ENCODE data around the gene CALCOCO2.
"Not testable (repeated sequence)": the region's sequence is repeated elsewhere in the genome, so short reads cannot be mapped to it uniquely, and the experiment has no call there.

The CALCOCO2 gene, protein sequence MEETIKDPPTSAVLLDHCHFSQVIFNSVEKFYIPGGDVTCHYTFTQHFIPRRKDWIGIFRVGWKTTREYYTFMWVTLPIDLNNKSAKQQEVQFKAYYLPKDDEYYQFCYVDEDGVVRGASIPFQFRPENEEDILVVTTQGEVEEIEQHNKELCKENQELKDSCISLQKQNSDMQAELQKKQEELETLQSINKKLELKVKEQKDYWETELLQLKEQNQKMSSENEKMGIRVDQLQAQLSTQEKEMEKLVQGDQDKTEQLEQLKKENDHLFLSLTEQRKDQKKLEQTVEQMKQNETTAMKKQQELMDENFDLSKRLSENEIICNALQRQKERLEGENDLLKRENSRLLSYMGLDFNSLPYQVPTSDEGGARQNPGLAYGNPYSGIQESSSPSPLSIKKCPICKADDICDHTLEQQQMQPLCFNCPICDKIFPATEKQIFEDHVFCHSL

DNA sequence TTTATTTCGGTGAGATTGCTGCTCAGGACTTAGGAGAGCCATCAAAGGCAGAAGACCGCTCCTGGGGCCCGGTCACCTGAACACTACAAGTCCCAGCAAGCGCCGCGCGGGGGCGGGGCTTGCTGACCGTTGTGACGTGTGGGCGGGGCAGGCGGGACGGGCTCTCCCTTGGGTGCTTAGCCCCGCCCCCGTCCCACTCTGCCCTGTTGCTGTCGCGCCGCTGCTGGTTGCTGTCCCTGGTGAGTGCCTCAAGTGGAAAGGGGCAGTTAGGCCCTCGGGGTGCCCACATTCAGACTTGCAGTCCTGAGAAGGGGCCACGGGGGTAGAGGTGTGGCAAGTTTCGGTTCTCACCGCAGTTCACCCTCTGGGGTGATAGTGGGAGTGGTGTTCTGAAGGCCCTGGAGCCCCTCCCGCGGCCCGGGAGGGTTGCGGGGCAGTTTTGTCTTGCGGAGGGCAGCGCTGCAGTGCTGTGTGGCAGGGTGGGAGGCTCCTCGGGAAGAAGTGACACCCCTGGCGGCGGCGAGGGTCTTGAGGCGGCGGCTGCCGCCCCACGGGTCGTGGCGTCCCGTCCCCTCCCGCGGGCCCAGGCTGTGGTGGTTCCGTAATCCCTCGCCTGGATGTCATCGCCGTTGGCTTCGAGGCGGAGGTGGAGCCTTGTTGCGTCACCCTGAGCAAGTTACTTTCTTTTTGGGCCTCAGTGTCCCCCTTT is at the start of gene CALCOCO2:
Gene CALCOCO2 (plus strand): TSS at position 196 of the 709 bp plus-strand sequence. CDS start 10,673 bp downstream, outside the sequence.
- peak; percentile 78 for DNase-seq

DNA sequence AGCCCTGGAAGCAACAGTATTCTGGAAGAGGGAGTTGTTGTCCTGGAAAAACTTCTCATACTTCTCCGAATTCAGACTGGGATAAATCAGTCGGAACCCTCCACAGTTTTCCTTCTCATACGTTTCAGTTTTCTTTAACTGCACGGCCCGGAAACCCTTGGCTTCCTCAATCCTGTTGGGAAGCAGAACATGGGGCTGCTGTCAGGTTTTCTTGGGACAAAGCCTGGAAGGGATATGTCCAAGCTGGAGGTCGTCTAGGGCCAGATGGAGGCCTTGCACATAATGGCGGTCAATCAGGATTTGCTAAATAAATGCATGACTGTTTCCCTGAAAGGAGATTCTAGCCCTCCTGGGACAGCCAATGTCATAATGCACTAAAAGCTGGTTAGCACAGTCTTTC is 43.0 kb upstream of the CALCOCO2 start:
- no peak for DNase-seq

DNA sequence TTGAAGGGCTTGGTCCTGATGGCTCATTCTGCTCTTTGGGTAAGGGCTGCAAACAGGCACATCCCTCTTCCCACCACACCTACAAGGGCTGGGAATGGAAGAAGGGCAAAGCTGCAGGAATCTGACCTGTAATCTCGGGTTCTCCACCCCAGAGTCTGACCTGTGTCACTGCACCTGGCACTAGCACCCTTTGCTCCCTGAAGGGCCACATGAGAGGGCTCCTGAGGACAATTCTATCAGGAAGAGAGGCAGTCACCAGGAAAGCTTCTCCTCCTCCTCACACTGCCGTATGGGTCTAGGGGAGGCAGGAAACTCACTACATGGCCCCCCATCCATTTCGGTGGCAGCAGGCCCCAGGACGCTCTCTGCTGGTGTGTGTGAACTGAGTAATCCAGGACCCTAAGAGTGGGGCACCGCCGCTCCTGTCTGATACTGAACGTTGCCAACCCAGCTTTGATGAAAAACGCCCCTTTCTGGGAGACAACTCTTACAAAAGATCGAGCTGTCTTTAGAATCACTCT is 40.2 kb upstream of the CALCOCO2 start:
- no peak for DNase-seq

DNA sequence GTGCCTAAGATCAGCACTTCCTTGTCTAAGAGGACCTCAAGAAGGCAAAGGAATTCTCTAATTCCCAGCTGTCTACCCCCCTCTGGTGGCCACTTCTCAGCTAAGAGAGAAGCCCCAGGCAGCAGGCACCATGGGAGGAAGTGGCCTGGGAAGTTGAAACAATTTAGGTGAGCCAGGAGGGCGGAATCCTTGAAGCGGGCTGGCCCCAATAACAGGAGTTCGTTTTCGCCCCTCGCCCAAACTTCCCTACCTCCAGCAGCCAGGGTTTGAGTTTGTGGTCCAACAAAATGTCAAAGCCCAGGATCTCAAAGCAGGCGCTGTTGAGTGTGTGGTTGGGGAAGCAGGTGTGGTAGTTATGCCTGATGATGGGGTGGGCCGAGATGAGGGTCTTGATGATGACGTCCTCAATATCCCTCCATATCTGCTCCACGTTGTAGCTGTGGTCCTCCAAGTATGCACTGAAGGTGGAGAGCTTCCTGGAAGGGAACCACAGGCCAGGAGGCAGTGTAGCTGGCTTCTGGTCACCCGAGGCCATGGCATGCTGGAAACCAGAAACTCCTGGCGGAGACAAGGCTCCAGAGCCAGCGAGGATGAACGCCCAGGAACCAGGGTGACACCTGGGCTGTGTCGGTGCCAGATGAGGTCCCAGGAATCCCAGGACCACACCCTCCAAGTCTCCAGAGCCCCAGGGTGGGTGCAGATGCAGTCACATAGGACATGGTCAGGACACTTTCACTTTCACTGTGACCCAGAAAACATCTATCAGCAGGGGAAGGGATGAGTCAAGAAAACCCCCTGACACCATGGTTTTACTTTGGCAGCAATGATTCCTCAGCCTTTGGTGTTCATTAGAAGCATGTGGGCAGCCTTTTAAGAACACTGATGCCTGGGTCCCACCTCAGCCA is 39.5 kb upstream of the CALCOCO2 start:
- DNase-seq, result no peak

DNA sequence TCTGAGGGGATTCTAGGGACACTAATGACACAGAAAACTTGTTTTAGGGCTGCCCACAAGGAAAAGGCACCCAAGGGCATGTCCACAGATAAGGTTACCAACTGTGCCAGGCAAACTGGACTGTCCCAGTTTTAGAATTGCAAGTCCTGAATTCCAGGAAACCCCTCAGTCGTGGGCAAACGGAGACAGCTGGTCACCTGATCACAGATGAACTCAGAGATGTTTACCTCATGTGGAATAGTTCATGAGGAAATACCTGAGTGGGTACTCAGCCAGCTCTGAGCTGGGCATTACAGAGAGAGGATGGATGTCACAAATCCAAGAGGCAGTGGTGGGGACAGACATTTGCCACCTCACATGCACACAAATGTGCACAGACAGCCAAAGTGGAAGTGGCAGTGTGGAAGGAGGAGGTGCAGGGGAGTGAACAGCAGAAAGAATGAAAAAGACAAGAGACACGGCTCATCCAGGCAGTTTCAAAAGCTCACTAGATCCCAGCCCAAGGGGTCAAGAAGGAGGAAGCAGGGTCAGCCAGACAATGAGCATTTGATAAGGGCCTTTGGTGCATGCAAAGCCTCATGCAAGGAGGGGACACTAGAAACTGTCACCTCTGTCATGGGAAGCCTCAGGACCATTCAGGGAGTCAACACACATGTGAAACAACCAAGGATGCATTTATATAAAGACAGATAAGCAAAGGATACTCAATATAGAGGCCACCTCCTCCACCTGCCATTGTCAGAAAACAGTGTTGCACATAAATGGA is 38.6 kb upstream of the CALCOCO2 start:
- no peak for DNase-seq

DNA sequence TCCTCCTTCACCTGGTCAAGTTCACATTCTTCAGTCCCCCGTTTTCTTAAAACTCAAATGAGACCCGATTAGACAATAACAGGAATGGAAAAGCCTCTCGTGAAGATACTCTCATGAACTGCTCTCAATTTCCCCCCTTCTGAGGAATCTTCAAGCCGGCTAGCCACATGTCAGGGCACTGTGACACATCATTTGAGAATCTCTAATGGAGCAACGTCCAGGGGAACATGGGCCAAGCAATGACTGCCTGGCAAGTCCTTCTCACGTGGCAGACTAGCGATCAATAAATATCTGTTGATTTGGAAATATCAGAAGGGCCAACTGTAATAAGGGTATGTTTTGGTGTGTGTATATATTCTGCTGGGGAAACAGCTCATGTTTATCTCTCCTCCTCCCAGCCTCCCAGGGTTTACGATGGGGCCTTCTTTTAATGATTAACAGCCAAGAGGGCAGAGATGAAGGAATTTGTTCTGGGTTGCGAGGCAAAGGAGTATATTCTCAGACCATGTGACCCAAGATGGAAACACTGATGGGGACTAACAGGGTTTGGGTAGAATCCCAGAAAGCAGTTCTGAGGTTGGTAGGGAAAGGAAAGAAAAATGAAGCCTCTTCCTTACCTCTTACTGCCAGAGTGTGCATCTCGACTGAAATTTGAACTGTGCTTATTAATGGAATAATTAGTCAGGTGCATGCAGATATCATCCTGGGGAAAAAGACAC is 35.2 kb upstream of the CALCOCO2 start:
- DNase-seq, result no peak

DNA sequence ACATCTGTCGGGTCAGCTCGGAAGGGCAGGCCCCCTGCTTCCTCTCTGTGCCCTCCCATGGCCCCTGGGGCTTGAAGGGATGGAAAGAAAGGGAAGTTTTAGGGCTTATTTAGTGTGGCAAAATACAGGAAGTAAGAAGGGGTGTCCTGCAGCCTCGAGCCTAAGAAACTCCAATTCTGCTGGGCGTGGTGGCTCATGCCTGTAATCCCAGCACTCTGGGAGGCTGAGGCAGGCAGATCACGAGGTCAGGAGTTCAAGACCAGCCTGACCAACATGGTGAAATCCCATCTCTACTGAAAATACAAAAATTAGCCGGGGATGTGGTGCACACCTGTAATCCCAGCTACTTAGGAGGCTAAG is 34.7 kb upstream of the CALCOCO2 start:
- DNase-seq, result not testable (repeated sequence)

DNA sequence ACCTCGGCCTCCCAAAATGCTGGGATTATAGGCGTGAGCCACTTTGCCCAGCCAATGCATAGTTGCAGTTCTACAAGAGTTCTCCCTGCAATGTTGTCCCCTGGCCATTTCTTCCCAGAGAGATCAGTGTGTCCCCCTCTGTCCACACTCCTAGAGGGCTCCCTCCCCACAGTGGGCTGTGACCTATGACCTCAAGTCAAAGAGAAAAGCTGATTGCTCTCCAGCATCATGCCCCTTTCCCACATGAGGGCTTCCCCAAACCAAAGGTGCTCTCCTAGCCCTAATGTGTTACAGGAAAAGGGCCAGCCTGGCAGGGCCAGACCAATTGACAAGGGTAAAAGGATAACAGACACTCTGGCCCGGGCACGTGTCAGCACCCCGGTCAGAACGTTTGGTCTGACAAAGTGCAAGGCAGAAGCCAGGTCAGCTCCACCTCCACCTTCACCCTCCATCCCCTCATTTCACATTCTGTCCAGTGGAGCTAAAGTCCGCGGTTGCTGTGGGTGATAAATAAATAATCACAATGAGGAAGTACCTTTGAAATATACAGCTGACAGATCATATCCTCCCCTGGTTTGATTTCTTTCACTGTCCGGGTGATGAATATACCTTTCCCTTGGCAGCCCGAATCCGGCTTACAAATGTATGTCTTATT is 31.6 kb upstream of the CALCOCO2 start:
- no peak for DNase-seq

DNA sequence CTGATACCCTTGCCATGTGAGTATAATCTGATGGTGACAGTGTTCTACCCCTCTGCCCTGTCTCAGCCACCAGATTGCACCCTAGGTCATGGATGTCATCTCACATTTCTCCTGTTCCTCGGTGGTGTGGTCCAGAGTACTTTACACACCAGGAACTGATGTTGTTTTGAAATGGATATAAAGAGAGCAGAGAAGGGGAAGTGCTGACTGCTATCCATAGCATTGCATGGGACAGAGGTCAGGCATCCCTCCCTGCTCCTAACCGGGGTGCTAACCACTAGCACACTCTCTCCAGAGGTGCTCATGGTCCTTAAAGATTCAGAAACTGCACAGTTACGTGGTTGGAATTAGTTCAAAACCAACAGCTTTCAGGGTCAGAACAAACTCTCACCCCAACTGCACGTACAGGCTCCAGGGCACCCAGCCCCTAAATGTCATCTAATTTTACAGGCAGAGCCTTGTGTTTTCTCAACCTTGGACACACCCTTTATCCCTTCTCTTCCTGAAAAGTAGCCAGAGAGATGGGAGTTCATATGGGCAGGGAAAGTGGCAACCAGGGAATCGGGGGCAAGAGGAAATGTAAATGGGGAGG is 30.1 kb upstream of the CALCOCO2 start:
- DNase-seq, result no peak

DNA sequence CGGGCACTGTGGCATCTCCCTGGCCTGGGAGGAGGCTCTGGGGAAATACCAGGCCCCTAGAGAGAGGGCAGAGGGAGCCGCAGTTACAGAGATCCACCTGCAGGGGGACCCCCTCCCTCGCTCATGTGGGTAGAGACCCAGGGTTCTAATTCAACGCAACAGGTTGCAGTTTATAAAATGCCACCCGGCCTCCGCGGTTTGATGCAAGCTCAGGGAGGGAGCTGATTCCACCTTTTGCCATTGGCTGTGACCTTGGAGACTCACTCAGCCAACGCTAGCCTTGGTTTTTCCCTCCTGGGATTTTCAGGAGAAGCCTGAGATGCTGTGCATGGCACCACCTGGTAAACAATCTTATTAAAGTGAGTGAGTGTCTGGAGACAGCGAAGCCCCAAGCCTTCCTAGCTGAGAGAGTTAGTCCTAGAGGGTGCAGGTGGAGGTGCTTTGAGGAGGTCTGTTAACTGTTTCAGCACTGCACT is 25.9 kb upstream of the CALCOCO2 start:
- peak; percentile 58 for DNase-seq

DNA sequence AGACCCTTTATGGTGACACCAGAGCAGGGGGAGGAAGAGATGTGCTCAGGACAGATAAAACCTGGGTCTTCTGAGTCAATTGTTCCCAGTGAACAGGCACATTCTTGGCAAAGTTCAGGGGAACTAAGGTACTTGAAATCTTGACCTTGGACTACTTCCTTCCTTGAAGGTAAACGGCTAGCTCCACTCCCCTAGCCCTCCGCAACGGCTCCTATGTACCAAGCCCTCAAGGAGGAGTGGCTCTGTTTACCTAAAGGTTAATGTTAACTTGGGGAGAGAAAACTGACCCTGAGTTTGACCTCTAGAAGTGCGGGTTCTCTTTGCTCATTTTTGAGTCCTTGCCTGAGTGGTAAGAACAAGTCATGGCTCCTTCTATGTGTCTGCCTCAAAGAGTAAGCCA is 21.7 kb upstream of the CALCOCO2 start:
- no peak for DNase-seq

DNA sequence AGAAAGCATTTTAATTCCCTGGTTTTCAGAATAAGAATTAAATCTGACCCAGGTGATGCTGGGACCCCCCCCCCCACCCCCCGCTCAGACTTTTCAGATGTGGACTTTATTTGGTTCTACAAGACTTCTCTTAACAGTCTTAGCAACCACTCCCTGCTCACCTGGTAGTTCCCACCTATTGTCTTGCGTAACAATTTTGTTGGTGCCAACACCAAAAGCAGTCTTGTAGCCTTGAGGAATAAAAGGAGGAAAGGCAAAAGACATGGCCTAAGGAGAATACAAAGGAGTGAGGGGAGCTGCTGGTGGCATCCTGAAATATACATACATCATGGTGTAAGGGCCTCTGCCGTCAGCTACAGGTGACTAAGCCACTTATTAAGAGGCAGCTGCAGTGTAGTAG is 18.8 kb upstream of the CALCOCO2 start:
- no peak for DNase-seq

DNA sequence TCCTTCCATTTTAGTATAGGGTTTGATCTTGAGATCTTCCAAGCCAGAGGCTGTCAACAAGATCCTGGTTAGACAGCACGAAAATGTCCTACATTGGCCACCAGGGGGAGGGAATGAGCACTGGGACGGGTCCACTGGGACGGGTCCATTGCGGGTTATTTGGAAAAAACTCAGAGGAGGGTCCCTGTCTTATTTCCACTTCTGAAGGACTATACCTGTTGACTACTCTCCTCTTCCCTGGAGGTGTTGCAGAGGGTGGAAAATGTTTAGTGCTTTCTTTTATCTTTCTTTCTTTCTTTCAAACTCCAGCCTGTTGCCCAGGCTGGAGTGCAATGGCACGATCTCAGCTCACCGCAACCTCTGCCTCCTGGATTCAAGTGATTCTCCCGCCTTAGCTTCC is 16.3 kb upstream of the CALCOCO2 start:
- DNase-seq, result peak; percentile 21

DNA sequence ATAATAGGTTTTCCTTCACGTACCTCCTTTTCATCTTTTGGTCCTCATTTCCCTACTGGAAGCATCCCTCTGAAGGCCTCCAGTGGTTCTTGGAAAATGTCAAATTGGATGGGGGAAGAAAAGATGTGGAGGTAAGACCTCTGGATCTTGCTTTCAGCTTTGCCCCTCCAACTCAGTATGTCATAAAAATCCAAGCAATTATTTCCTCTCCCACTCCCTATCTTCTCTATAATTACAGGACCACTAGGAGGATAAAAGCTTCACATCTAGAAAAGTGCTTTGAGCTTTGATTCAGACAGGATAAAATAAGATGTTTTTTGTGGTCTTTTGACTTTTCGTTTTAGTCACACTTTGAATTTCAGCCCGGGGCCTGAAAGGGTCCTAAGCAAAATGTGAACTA is 15.5 kb upstream of the CALCOCO2 start:
- DNase-seq, result no peak

DNA sequence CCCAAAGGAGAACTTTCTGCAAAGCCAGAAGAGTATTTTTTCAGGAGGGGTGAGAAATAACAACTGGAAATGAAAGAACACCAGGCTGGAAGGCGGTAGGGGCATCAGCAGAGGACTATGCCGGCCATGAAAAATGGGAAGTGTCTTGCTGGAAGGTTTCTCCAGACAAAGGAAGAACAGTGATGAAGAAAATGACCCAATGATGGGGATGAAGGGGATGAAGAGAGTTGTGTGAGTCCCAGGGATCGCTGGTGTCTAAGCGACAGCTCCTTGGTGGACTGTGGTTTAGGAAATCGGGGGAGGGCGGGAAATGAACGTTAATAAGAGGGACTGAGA is 14.4 kb upstream of the CALCOCO2 start:
- DNase-seq, result no peak

DNA sequence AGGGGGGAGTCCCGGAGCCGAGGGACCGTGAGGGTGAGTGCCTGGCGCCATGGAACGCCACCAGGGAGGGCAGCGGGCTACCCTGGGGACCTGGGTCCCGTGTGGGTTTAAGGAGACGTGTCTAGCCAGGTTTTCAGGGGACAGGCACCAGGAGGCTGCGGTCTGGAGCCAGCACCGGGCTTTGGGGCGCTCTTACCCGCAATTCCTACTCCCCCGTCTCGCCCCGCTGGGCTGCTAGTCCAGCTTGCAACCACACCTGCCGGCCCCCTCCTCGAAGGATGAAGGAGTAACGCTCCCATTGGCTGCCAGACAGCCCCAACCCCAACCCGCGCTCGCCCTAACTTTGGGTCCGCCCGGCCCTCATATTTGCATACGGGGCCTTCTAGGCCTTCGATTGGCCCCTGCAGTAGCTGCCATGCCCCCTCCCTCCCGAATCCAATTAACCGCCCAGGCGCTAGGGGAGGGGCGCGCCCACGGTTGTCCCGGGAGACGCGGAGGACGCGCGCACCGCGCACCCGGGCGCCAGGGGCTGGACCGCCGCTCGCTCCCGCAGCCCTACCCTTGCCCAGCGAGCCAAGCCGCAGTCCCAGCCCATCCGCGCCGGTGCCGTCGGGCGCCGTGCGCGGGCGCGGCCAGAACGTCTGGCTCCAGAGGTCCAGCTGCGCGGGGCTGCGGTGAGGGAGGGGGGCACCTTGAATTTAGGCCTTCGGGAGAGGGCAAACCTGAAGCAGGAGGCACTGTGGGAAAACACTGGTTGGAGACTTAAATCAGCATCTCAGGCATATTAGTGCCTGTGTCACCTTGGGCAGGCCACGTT is 13.9 kb upstream of the CALCOCO2 start, which contains the start of gene TTLL6:
Gene TTLL6 (minus strand): TSS at position 456 of the 817 bp plus-strand sequence. CDS start 157 bp downstream, at position 299.
- DNase-seq, result peak; percentile 93

DNA sequence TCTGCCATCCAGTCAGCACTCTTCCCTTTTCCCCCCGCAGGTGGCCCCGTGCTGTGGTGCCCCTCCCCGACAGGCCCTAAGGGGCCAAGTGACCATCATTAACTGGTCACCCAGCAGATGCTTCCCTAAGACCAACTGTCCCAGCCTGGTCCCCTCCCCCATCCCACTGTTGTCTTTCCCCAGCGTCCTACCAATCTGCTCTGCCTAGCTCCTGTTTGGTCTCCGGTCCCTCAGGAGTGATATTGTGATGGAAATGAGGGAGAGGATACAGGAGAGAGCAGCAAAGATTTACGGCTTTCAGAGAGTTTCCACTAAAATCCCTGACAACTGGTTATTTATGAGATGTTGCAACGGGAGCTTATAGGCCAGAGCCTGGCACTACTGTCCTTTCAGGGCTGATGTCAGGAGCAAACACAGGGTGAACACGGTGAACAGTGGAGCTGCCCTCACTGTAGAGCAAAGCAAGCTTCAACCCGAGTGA is 12.4 kb upstream of the CALCOCO2 start:
- no peak for DNase-seq

DNA sequence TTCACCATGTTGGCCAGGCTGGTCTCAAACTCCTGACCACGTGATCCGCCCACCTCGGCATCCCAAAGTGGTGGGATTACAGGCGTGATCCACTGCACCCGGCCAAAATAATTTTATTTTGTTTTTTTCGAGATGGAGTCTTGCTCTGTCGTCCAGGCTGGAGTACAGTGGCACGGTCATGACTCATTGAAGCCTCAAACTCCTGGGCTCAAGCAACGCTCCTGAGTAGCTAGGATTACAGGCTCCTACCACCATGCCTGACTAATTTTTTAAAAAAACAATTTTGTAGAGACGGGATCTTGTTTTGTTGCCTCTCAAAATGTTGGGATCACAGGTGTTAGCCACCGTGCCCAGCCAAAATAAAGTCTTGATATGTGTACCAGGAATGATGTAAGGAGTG is 11.4 kb upstream of the CALCOCO2 start:
- DNase-seq, result no peak

DNA sequence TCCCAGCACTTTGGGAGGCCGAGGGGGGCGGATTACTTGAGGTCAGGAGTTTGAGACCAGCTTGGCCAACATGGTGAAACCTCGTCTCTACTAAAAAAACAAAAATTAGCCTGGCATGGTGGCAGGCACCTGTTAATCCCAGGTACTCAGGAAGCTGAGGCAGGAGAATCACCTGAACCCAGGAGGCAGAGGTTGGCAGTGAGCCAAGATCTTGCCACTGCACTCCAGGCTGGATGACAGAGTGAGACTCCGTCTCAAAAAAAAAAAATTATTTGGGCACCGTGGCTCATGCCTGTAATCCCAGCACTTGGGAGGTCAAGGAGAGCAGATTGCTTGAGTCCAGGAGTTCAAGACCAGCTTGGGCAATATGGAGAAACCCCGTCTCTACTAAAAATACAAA is 9.9 kb upstream of the CALCOCO2 start:
- DNase-seq, result not testable (repeated sequence)

Data from NCI-H2171 (cell line).